NB4 (cell line): ENCODE measurements around the gene SEMA4C.

ENCODE experiments used
- DNase-seq: peaks from one replicate; pipeline ENCODE4 v3.0.0; 2010; ENCODE audit warnings: low read depth
- H3K4me3 ChIP-seq: one replicate; pipeline ENCODE4 v1.5.1; 2011; ENCODE audit warnings: mild to moderate bottlenecking, low read depth, low read length, moderate library complexity
- MYC ChIP-seq: IDR thresholded peaks from 2 replicates; pipeline ENCODE4 v1.6.1; 2011; ENCODE audit warnings: low read depth, low read length
- POLR2A ChIP-seq: IDR thresholded peaks from 2 replicates; pipeline ENCODE4 v1.6.1; 2011; ENCODE audit warnings: mild to moderate bottlenecking; ENCODE audit not compliant: insufficient read length; ENCODE audit errors: extremely low read depth
- TF ChIP-seq, protein P1 (sequence below): IDR thresholded peaks from 2 replicates; pipeline ENCODE4 v1.6.1; 2011; ENCODE audit warnings: low read depth, low read length
- TF ChIP-seq, protein P2 (sequence below): IDR thresholded peaks from one replicate; pipeline ENCODE4 v1.5.1; 2012; ENCODE audit warnings: low read depth, low read length

SEMA4C gene

DNA sequence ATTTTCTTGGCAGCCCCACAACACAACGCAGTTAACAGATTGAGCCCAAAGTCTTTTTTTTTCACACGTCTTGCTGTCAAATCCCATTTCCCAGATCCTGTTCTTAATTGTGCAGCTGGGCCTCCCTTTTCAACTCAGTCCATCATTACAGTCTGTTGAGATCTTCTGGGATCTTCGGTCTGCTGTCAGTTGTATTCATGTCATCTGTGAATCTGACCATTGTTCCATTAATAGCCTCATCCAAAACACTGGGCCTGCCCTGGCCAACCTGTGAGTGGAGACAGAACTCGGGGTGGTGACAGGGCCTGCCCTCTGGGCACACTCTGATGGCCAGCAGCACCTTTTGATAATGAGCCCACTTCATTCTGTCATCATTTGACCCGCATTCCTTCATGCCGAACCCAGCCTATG, 39.7 kb upstream of the SEMA4C start:
- no peak for DNase-seq
- TF ChIP-seq, protein P1, sequence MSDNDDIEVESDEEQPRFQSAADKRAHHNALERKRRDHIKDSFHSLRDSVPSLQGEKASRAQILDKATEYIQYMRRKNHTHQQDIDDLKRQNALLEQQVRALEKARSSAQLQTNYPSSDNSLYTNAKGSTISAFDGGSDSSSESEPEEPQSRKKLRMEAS, result no peak
- TF ChIP-seq, protein P2, sequence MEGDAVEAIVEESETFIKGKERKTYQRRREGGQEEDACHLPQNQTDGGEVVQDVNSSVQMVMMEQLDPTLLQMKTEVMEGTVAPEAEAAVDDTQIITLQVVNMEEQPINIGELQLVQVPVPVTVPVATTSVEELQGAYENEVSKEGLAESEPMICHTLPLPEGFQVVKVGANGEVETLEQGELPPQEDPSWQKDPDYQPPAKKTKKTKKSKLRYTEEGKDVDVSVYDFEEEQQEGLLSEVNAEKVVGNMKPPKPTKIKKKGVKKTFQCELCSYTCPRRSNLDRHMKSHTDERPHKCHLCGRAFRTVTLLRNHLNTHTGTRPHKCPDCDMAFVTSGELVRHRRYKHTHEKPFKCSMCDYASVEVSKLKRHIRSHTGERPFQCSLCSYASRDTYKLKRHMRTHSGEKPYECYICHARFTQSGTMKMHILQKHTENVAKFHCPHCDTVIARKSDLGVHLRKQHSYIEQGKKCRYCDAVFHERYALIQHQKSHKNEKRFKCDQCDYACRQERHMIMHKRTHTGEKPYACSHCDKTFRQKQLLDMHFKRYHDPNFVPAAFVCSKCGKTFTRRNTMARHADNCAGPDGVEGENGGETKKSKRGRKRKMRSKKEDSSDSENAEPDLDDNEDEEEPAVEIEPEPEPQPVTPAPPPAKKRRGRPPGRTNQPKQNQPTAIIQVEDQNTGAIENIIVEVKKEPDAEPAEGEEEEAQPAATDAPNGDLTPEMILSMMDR, result no peak
- TF ChIP-seq POLR2A, result no peak
- no peak for TF ChIP-seq MYC
- no peak overlapping the region for H3K4me3 ChIP-seq

DNA sequence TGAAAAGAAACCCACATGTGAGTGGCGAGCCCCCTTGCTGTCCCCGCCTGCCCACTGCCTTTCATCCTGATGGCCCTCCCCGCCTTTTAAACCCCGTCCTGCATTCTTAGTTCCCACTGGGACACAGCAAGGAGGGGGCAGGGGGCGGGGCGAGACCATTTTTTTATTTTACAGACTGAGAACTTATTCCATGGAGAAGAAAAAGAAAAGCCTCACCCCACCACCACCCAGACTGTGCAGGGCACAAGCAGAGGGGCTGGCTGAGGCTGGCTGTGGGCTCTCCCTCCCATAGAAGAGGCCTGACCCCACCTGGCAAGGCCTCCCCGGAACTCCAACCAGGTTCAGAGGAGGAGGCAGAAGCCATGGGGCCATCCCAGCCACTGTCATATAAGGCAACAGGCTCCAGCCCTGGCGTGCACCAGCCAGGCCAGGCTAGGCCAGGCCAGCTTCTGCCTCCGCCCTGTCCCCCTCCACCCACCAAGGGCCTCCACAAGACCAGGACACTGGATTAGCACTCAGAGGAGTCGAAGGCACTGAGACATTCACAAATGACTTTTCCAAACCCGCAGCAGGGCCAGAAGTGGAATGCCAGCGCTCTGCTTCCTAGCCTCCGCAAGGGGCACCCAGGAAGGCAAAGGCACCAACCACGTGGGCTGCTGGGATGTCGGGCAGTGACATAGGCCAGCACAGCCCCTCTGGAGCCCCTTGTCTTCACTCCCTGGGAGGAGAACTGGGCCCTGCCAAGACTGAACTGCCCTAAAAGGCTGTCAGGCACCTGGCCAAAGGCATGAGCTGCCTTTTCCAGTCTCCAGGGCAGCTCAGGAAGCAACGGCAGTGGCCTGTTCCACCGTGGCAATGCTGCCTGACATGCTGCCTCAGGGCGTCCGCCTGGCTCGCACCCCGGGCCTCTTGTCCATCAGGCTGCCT, 37.5 kb upstream of the SEMA4C start:
- TF ChIP-seq, protein P2, result no peak
- TF ChIP-seq POLR2A (no peak), MYC (no peak)
- TF ChIP-seq, protein P1, result no peak
- H3K4me3 ChIP-seq, result no peak overlapping the region
- no peak for DNase-seq

DNA sequence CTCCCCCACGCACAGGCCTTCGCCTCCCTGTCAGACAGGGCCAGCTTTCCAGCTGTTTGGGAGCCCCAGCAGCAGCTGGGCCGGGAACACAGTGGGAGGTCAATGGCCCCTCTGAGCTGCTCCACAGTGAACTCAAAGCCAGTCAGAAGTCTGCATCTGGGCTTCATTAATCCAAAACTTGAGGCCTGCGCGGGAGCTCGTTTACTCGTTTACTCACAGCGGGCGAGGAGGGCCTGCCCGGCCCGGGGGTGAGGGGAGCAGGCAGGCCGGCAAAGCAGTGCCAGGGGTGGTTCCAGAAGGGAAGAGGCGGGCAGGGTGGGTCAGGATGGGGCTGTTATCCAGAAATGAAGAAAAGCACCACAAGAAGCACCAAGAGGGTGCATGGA, 36.8 kb upstream of the SEMA4C start:
- DNase-seq, result no peak
- H3K4me3 ChIP-seq, result no peak overlapping the region
- no peak for TF ChIP-seq POLR2A
- TF ChIP-seq MYC, result no peak

DNA sequence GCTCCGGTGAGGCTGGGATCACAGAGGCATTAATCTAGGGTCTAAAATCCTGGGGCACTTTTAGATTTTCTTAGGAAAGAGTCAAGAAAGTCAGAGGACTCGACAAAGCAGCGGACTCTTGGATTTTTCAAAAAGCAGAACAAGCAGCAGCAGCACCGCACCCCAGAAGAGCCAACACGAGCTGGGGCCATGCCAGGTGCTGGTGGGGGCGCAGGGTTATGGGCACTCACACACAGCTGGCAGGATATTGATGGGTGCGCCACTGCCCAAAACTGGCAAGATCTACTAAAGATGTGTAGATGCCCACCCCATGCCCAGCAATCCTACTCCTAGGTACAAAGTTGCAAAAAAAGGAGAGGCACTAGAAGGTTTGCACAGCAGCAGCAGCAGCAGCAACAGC, 33.9 kb upstream of the SEMA4C start:
- TF ChIP-seq POLR2A, result no peak
- TF ChIP-seq, protein P1, result no peak
- TF ChIP-seq MYC, result no peak
- TF ChIP-seq, protein P2, result no peak
- no peak for DNase-seq
- no peak overlapping the region for H3K4me3 ChIP-seq

DNA sequence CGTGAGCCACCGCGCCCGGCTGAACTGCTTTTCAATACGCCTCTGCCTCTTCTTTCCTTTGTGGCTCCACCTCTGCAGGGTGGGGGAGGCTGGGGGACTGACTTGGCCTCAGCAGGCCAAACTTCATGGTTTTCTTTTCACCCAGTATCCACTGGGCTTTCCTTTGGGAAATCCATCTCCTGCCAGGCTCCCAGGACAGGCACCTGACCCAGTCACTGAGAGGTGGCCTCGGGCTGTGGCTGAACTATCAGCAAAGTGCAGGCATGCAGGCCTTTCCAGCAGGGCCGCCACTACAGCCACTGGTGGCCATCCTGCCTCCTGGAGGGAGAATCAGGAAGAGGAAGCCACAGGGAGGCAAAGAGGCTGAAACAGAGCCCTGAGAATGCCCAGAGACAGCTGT, 33.4 kb upstream of the SEMA4C start:
- H3K4me3 ChIP-seq, result no peak overlapping the region
- DNase-seq, result no peak
- TF ChIP-seq POLR2A (no peak), MYC (no peak)
- TF ChIP-seq, protein P2, result no peak
- TF ChIP-seq, protein P1, result no peak

DNA sequence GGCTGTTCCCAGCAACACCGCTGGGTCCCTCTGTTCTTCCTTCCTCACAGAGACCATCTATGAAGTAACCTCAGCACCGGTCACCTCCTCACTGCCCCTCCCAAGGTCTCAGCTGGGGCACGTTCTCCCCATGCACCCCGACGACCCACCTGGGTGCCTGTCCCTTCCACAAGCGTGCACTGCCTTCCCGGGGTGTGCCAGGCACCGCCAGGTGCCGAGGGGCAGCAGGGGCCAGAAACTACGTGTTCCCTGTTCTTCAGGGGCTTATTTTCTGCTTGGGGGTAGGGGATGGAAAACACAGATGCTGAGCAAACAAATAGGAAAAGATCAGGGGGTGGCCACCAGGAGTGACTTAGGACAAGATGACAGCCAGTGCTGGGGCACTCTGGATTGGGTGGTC, 30.4 kb upstream of the SEMA4C start:
- H3K4me3 ChIP-seq, result no peak overlapping the region
- DNase-seq, result no peak
- TF ChIP-seq, protein P2, result no peak
- no peak for TF ChIP-seq MYC
- TF ChIP-seq, protein P1, result no peak
- no peak for TF ChIP-seq POLR2A
